HepG2 (cell line): ENCODE results near the gene CDKN1A.

Experiments
- KAT7 ChIP-seq: IDR thresholded peaks from 2 replicates; pipeline ENCODE4 v1.6.1; 2018; ENCODE audit warnings: borderline replicate concordance, missing compliant biosample characterization
- NFRKB ChIP-seq: fragments of 450-650 bp; IDR thresholded peaks from 2 replicates; pipeline ENCODE4 v1.6.1; 2017
- RELA ChIP-seq: sonication (generic); formaldehyde crosslinking; IDR thresholded peaks from 2 replicates; pipeline ENCODE4 v1.4.0; 2020; ENCODE audit warnings: missing genetic modification reagents
- ZMYM4 ChIP-seq: sonication (generic); formaldehyde crosslinking; IDR thresholded peaks from 2 replicates; pipeline ENCODE4 v1.8.1; 2023; ENCODE audit warnings: mild to moderate bottlenecking, missing genetic modification reagents
- ZNF260 ChIP-seq: sonication (generic); formaldehyde crosslinking; IDR thresholded peaks from 2 replicates; pipeline ENCODE4 v1.4.0; 2020; ENCODE audit warnings: missing genetic modification reagents, low read depth, mild to moderate bottlenecking, borderline replicate concordance
- ZNF75D ChIP-seq: sonication (generic); formaldehyde crosslinking; IDR thresholded peaks from 2 replicates; pipeline ENCODE4 v1.8.1; 2023; ENCODE audit warnings: missing genetic modification reagents, mild to moderate bottlenecking, borderline replicate concordance
- ZNF782 ChIP-seq: sonication (generic); formaldehyde crosslinking; IDR thresholded peaks from 2 replicates; pipeline ENCODE4 v1.4.0; 2020; ENCODE audit warnings: missing genetic modification reagents, mild to moderate bottlenecking, borderline replicate concordance
- TF ChIP-seq, protein P1 (sequence below): sonication (generic); formaldehyde crosslinking; IDR thresholded peaks from 2 replicates; pipeline ENCODE4 v1.4.0; 2020; ENCODE audit warnings: missing genetic modification reagents
- TF ChIP-seq, protein P2 (sequence below): sonication (generic); formaldehyde crosslinking; IDR thresholded peaks from 2 replicates; pipeline ENCODE4 v1.5.0; 2020; ENCODE audit warnings: mild to moderate bottlenecking, missing genetic modification reagents, moderate library complexity

DNA sequence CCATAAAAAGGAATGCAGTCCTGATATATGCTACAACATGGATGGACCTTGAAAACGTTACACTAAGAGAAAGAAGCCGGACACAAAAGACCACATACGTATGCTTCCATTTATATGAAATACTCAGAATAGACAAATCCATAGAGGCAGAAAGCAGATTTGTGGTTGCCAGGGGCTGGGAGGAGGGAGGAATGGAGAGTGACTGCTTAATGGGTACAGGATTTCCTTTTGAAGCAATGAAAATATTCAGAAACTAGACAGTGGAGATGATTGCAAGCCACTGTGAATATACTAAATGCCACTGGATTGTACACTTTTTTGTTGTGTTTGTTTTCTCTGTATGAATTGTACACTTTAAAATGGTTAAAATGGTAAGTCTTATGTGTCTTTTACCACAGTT lies 29.4 kb upstream of the CDKN1A start:
- no peak for TF ChIP-seq ZMYM4 (CRISPR knock-in tag)
- TF ChIP-seq ZNF75D (CRISPR knock-in tag), result no peak
- no peak for TF ChIP-seq ZNF782 (CRISPR knock-in tag)
- no peak for TF ChIP-seq RELA
- TF ChIP-seq, protein P1, sequence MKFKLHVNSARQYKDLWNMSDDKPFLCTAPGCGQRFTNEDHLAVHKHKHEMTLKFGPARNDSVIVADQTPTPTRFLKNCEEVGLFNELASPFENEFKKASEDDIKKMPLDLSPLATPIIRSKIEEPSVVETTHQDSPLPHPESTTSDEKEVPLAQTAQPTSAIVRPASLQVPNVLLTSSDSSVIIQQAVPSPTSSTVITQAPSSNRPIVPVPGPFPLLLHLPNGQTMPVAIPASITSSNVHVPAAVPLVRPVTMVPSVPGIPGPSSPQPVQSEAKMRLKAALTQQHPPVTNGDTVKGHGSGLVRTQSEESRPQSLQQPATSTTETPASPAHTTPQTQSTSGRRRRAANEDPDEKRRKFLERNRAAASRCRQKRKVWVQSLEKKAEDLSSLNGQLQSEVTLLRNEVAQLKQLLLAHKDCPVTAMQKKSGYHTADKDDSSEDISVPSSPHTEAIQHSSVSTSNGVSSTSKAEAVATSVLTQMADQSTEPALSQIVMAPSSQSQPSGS (CRISPR knock-in tag), result no peak
- TF ChIP-seq NFRKB, result no peak
- TF ChIP-seq, protein P2, sequence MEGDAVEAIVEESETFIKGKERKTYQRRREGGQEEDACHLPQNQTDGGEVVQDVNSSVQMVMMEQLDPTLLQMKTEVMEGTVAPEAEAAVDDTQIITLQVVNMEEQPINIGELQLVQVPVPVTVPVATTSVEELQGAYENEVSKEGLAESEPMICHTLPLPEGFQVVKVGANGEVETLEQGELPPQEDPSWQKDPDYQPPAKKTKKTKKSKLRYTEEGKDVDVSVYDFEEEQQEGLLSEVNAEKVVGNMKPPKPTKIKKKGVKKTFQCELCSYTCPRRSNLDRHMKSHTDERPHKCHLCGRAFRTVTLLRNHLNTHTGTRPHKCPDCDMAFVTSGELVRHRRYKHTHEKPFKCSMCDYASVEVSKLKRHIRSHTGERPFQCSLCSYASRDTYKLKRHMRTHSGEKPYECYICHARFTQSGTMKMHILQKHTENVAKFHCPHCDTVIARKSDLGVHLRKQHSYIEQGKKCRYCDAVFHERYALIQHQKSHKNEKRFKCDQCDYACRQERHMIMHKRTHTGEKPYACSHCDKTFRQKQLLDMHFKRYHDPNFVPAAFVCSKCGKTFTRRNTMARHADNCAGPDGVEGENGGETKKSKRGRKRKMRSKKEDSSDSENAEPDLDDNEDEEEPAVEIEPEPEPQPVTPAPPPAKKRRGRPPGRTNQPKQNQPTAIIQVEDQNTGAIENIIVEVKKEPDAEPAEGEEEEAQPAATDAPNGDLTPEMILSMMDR, result no peak
- TF ChIP-seq KAT7 (CRISPR knock-in tag), result no peak
- no peak for TF ChIP-seq ZNF260
